ENCODE data around the gene HES7.

Gene HES7

DNA sequence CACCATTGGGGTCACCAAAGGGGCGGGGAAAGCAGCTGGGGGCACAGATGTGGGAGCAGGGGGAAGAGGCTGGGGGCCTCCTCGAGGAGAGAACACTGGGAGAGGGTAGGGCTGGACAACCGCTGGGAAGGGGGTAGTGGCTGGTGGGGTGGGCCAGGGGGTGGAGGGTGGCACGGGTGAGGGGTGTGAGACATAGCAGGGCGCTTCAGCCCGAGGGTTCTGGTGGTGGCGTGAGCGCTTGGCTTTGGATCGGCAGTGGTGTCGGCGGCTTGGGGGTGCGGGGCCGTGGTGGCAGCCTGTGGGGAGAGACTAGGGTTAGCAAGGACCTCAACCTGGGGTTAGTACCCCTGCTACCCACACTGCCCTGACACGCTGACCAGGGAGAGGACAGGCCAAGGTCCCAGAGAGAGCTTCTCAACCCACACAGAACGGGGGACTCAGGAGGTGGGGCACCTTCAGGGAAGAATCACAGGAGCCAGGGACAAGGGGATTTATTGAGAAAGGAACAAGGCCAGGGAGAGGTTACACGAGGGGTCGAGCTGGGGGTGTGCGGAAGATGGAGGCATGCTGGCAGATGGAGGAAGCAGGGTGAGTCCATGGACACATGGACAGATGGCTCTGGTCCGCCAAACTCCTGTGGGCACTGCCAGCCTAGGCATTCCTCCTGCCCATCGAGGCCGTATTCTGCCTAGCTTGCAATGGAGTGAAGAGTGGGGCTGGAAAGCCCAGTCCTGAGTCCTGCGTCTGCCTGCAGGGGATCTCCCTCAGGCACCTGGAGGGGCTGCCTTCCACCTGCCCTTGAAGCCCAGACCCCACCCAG lies 19.9 kb upstream of the HES7 start:
- H3K27me3 ChIP-seq: no peaks in the 10 kb centered on the region
- H3K27ac ChIP-seq: no peak overlapping the region
- H4K20me1 ChIP-seq: peaks cover 61% of the 10 kb centered on the region
- H3K4me1 ChIP-seq: 0 out of 2 replicates have a peak, but pooled peaks cover 5% of the 10 kb centered on the region
- peaks cover 89% of the 10 kb centered on the region for H3K36me3 ChIP-seq
- H3K9ac ChIP-seq: no peak overlapping the region
- H3K4me3 ChIP-seq: no peak overlapping the region
- no peak overlapping the region for H3K4me2 ChIP-seq
- TF ChIP-seq Cebpa-rat (IDR thresholded peaks at IDR 0.05): no peak
- no peaks in the 10 kb centered on the region for H3K9me3 ChIP-seq

DNA sequence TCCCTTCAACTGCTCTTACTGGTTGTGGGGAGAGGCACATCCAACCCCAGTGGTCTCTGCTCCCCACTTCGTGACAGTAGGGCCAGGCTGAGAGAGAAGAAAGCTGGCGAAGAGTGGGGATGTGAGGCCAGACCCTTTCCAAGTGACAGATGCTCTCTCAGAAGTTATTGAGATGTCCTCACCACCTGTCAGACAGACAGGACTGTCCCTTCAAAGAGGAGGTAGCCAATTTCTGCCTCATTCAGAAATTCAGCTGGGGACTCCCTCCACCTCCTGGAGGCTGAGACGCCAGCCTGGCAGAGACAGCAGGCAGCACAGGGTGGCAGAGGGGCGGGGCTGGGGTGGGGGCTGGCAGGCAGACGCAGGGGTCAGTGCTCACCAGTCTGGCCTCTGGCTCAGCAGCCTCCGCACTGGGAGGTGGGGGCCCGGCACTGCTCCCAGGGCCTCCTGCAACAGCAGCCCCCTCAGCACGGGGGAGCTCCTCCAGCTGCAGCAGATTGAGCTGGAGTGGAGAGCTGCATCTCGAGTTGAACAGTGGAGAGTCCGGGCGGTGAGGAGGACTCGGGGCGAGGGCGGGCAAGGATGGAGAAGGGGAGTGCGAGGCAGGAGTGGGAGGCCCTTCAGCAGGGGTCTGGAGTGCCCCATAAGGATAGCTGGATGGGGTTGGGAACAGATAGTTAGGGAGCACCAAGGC lies 19.1 kb upstream of the HES7 start:
- no peaks in the 10 kb centered on the region for H3K9me3 ChIP-seq
- H3K36me3 ChIP-seq: peaks cover 82% of the 10 kb centered on the region
- no peak overlapping the region for H3K9ac ChIP-seq
- no peak overlapping the region for H3K27ac ChIP-seq
- no peak overlapping the region for H3K4me3 ChIP-seq
- TF ChIP-seq Cebpa-rat (IDR thresholded peaks at IDR 0.05): no peak
- H3K4me1 ChIP-seq: peaks cover 8% of the 10 kb centered on the region
- peaks cover 55% of the 10 kb centered on the region for H4K20me1 ChIP-seq
- no peak overlapping the region for H3K4me2 ChIP-seq
- no peaks in the 10 kb centered on the region for H3K27me3 ChIP-seq

DNA sequence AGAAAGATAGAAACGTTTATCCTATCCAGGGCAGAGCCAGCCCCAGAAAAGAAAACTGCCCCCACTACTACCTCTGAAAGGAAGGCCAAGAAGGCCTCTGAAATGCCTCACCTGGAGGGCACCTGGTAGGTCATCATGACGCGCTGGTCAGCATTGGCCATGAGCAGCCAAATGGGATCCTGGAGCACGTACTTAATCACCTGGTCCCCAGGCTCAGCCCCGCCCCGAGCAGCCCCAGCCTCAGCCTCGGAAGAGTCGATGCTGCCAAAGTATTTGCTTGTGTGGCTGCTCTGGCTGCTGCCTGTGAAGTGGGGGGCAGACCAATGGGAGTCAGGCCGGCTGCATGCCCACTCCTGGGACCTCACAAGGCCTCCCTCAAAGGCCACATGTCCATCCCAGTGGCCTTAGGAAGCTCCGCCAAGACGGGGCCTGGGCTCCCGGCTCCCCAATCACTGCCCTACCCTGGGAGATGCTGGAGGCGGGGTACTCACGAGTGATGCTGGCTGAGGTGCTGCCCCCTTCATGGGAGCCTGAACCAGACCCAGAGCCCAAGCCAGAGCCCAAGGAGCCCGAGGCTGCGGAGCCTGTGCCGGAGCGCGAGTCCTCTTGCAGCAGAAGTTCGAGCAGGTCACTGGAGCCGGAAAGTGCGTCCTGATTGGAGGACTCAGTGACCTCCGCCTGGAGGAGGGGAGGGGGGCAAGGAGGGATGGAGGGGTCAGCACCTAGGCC lies 18.4 kb upstream of the HES7 start:
- H3K27ac ChIP-seq: no peak overlapping the region
- peaks cover 15% of the 10 kb centered on the region for H3K4me1 ChIP-seq
- H3K4me2 ChIP-seq: no peak overlapping the region
- no peaks in the 10 kb centered on the region for H3K27me3 ChIP-seq
- H3K36me3 ChIP-seq: peaks cover 74% of the 10 kb centered on the region
- peaks cover 48% of the 10 kb centered on the region for H4K20me1 ChIP-seq
- no peaks in the 10 kb centered on the region for H3K9me3 ChIP-seq
- TF ChIP-seq Cebpa-rat (IDR thresholded peaks at IDR 0.05): no peak
- no peak overlapping the region for H3K9ac ChIP-seq
- H3K4me3 ChIP-seq: no peak overlapping the region

DNA sequence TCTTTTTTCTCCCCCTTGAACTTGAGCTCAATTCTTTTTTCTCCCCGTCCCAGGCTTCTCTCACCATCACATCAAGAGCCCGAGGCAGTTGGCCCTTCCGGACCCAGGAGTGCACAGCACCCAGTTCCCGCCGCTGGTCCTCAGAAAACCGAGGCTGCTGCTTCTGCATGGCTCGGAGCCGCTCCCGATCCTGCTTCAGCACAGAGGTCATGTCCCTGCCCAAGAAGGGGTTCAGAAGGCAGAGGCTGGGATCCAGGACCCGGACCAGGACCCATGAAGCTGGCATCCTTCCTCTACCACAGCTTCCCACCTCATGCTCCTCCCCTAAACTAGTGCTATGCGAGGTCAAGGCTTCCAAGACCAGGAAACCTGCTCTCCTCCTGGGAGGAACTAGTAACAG lies 17.8 kb upstream of the HES7 start:
- H4K20me1 ChIP-seq: peaks cover 42% of the 10 kb centered on the region
- no peaks in the 10 kb centered on the region for H3K27me3 ChIP-seq
- no peak overlapping the region for H3K9ac ChIP-seq
- H3K4me1 ChIP-seq: peaks cover 18% of the 10 kb centered on the region
- H3K27ac ChIP-seq: no peak overlapping the region
- H3K9me3 ChIP-seq: no peaks in the 10 kb centered on the region
- no peak overlapping the region for H3K4me3 ChIP-seq
- no peak overlapping the region for H3K4me2 ChIP-seq
- H3K36me3 ChIP-seq: peaks cover 69% of the 10 kb centered on the region
- no peak for TF ChIP-seq Cebpa-rat (IDR thresholded peaks at IDR 0.05)

DNA sequence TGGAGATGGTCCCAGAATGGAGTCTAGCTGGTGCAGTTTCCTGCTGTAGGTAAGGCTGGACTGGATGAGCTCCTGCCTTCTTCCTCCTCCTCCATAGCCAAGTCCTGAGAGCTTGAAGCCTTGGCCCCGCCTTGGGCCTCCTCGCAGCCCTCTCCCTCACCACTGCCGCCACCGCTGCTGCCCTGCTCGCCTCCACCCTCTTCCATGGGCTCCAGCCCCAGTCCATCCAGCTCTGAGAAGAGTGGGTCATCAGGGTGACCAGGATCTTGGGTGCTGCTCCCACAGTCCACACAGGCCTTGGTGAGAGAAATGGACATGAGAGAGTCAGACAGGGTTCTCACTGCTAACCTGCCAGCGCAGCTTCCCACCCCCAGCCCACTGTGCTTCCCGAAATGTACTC lies 17.1 kb upstream of the HES7 start:
- Histone ChIP-seq H3K9ac (no peak overlapping the region), H3K4me2 (no peak overlapping the region), H3K27me3 (no peaks in the 10 kb centered on the region), H3K4me1 (peaks cover 18% of the 10 kb centered on the region), H3K36me3 (peaks cover 62% of the 10 kb centered on the region), H3K9me3 (no peaks in the 10 kb centered on the region), H3K4me3 (no peak overlapping the region), H4K20me1 (peaks cover 36% of the 10 kb centered on the region), H3K27ac (no peak overlapping the region)
- TF ChIP-seq Cebpa-rat (IDR thresholded peaks at IDR 0.05): no peak

DNA sequence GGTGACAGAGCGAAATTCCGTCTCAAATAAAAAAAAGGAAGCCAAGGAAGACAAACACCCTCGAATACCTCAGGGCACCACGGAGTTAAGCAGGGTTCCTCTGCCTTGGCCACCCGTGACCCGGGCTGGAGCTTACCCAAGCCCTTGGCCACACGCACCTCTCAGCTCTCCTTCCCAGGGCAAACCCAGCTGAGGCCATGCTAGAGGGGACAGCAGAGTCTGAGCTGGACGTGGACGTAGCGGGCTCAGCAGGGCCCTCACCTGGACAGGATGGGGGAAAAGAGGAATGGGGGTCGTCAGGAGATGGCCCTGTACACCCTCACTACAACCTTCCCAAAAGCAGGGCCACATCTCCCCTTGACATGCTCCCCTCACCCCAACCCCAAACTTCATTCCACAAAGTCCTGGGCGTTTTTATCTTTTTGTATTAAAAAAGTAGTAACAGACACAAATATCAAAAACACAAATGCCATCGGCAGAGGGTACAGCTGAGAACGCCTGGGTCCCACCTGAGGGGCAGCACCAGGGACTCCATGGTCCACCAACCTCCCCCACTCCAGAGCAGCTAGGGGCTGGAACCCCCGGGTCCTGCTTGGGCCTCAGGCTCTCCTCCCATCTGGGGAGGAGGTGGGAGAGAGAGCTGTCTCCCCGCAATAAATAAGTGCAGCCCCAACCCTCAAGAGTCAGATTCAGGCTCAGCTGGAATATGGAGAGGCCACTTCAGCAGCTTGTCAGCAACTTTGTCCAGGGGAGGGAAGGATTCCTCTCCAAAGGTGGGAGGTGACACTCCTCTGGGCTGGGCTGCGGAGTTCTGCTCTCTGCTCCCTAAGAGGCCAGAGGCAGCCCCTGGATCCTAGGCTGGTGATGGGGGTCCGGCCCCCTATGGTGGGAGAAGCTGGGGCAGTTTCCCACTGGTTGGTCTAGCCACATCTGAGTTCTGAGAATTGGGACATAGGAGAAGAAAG lies 16.4 kb upstream of the HES7 start:
- H3K4me3 ChIP-seq: no peak overlapping the region
- H3K4me2 ChIP-seq: no peak overlapping the region

DNA sequence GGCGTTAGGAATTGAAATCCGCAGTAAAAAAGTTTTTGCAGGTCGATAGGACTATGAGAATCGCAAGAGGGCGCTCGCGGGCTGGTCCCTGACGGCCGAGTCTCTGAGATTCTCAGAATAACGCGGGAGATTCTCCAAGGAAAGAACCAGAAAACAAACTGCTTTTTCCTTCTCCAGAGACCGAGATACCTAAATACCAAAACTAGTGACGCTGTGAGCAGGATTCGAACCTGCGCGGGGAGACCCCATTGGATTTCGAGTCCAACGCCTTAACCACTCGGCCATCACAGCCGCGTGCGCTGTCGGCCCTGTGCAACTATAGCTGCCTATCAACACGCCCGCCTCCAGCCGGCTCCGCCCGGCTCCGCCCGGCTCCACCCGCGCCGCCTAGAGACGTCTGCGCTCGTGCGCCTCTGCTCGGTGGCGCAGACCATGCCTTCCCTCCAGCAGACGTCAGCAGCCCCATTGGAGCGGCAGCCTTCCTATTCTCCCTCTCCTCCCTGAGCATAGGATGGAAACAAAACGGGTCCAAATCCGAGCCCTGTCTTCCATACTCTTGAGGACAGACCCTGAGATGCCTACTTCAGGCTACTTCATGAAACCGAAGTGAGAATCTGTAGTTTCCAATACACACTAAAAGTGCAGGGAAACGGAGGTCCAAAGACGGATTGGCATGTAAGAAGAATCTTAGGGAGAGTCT lies 14.9 kb upstream of the HES7 start:
- Histone ChIP-seq H3K9me3 (no peaks in the 10 kb centered on the region), H3K4me3 (peak overlapping the region; percentile 68), H3K27me3 (no peaks in the 10 kb centered on the region), H3K36me3 (peaks cover 39% of the 10 kb centered on the region), H3K4me2 (peak overlapping the region; percentile 96), H3K27ac (peak overlapping the region; percentile 68), H3K9ac (peak overlapping the region; percentile 80), H4K20me1 (peaks cover 22% of the 10 kb centered on the region; the same call in 1 of the 2 replicates), H3K4me1 (peaks cover 18% of the 10 kb centered on the region)
- TF ChIP-seq Cebpa-rat (IDR thresholded peaks at IDR 0.05): no peak

More for the DNA sequence above, 16.4 kb upstream of the HES7 start:
- H3K9ac ChIP-seq: no peak overlapping the region
- H3K36me3 ChIP-seq: peaks cover 55% of the 10 kb centered on the region
- H3K4me1 ChIP-seq: peaks cover 18% of the 10 kb centered on the region
- no peaks in the 10 kb centered on the region for H3K27me3 ChIP-seq
- TF ChIP-seq Cebpa-rat (IDR thresholded peaks at IDR 0.05): no peak
- H3K9me3 ChIP-seq: no peaks in the 10 kb centered on the region
- H3K27ac ChIP-seq: no peak overlapping the region
- peaks cover 29% of the 10 kb centered on the region for H4K20me1 ChIP-seq

DNA sequence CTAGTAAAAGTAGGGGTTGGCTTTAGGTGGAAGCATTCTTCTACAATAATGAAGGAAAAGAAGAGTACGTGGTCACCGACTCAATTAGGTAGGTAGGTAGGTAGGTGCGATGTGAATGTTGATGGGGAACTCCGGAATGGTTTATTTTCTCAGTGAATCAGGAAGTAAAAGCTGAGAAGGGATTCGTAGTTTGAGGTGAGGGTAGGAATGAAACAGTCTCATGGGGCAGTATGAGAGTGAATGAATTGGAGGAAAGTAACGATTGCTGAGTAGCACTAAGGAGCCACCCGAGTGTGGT lies 14.4 kb upstream of the HES7 start:
- H3K27ac ChIP-seq: peak overlapping the region; percentile 18; the same call in 1 of the 2 replicates

More for the DNA sequence above, 14.4 kb upstream of the HES7 start:
- H4K20me1 ChIP-seq: peaks cover 22% of the 10 kb centered on the region; the same call in 1 of the 2 replicates
- H3K4me1 ChIP-seq: peaks cover 18% of the 10 kb centered on the region
- peak overlapping the region; percentile 96 for H3K4me2 ChIP-seq
- H3K9ac ChIP-seq: peak overlapping the region; percentile 80
- peak overlapping the region; percentile 68 for H3K4me3 ChIP-seq
- peaks cover 35% of the 10 kb centered on the region for H3K36me3 ChIP-seq
- H3K9me3 ChIP-seq: no peaks in the 10 kb centered on the region
- no peak for TF ChIP-seq Cebpa-rat (IDR thresholded peaks at IDR 0.05)
- no peaks in the 10 kb centered on the region for H3K27me3 ChIP-seq

All from BLaER1 (cell line).